ENCODE data around the gene METTL24. TPM values are rescaled to one million over a fixed set of nuclear protein-coding genes. Genes with fewer than 3 reads are reported as not detected.

Gene METTL24
- total and polyA plus RNA-seq, 2 of the 13 experiments (the other 11 are each of a cell fraction or from before 2014, with no cell fraction given), result not detected

DNA sequence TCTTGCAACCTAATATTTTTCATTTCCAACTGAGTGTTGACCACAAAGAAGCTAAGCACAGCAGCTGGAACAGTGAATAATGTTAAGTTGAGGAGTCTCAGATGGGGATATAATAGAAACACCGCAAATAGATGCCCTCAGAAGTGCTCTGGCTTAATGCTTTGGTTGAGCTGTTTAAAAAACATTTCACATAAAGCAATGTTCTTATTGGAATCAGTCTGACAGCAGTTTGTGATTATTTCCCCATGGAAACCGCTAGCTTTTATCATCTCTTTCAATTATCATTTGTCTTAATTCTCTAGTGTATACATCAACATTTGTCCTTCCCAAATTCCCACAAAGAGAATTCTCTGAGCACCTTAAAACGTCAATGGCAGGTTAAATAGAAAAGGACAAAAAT, 30.8 kb downstream of the METTL24 start (continued):
- TF ChIP-seq ZMYM4 (CRISPR knock-in tag; IDR thresholded peaks at IDR 0.05), result no peak

- in situ Hi-C loops (cut with HindIII; ENCODE audit: extremely low pct_ligation_motif_present, low pct_unique_long_range_greater_than_20kb) (no loop called here), intact Hi-C loops (cut with micrococcal nuclease; ENCODE audit: unreplicated experiment) (loop anchor here (5.0 kb wide), 1 partner anchor 149 kb away; the partner anchor contains the start of gene WASF1)
- Histone ChIP-seq H3K4me2 (ENCODE audit: low read depth, low read length) (no peak overlapping the region), H3K9ac (ENCODE audit: insufficient read depth, low read depth, low read length) (no peak overlapping the region), H4K20me1 (ENCODE audit: insufficient read depth, low read length) (no peaks in the 10 kb centered on the region), H3K79me2 (ENCODE audit: insufficient read depth, low read length) (no peaks in the 10 kb centered on the region), H3K4me3 (replicated peaks in 1 of 3; ENCODE audit: insufficient read depth in 1 of 3, low read depth in 2 of 3, low read length in 3 of 3) (no peak overlapping the region), H3K27me3 (ENCODE audit: control insufficient read depth in 1 of 2, insufficient read depth in 2 of 2, low read length in 2 of 2) (peaks cover 0 to 17% of the 10 kb centered on the region in 2 experiments; a peak in 2 of 5 replicates), H2AFZ (ENCODE audit: low read length) (no peak overlapping the region), H3K4me1 (ENCODE audit: insufficient read depth, low read length) (peaks cover 57% of the 10 kb centered on the region), H3K36me3 (replicated peaks in 1 of 2; ENCODE audit: control insufficient read depth in 1 of 2, insufficient read depth in 2 of 2, low read length in 2 of 2) (no peaks in the 10 kb centered on the region), H3K27ac (ENCODE audit: extremely low read length, insufficient read depth, low read length) (no peak overlapping the region), H3K9me3 (ENCODE audit: low read length) (no peaks in the 10 kb centered on the region)
- WGBS (ENCODE audit: low lambda C conversion rate), result 15% methylated on average over 1 of the region's 2 CpGs
- DNase-seq (ENCODE audit: low spot score), result no peak
- POLR2A ChIA-PET, result no interaction called here
- no peak for ATAC-seq
- CTCF ChIA-PET (ENCODE audit: low intra/inter-chr PET ratio, low total read pairs), result no interaction called here
- FAIRE-seq, result no peak
- TF ChIP-seq TOPORS (CRISPR knock-in tag; IDR thresholded peaks at IDR 0.05) (no peak), KLF11 (CRISPR knock-in tag; IDR thresholded peaks at IDR 0.05) (no peak), CREM (IDR thresholded peaks at IDR 0.05) (no peak), CREM (CRISPR knock-in tag; IDR thresholded peaks at IDR 0.05) (no peak), ZNF17 (CRISPR knock-in tag; IDR thresholded peaks at IDR 0.05) (no peak), ZNF749 (CRISPR knock-in tag; IDR thresholded peaks at IDR 0.05; ENCODE audit: borderline replicate concordance) (no peak), JUN (CRISPR knock-in tag; IDR thresholded peaks at IDR 0.05) (no peak)
- no TSS peak for BruUV-seq (replicated peaks)
Measured at GRCh38 chr6:110326609-110327008, 31.5 kb downstream of the METTL24 start.

- ChIA-PET CTCF (ENCODE audit: low intra/inter-chr PET ratio, low total read pairs) (no interaction called here), POLR2A (no interaction called here)
- ATAC-seq (no peak), FAIRE-seq (no peak), DNase-seq (ENCODE audit: low spot score) (no peak)
- WGBS (ENCODE audit: low lambda C conversion rate), result 84% methylated on average over 3 of the region's 3 CpGs
- BruUV-seq (replicated peaks), result no TSS peak
- H2AFZ ChIP-seq (ENCODE audit: low read length), result no peak overlapping the region
- H3K4me3 ChIP-seq (replicated peaks in 1 of 3; ENCODE audit: insufficient read depth in 1 of 3, low read depth in 2 of 3, low read length in 3 of 3), result no peak overlapping the region
- H3K4me2 ChIP-seq (ENCODE audit: low read depth, low read length), result no peak overlapping the region
- peaks cover 0 to 18% of the 10 kb centered on the region in 2 experiments; a peak in 2 of 5 replicates for H3K27me3 ChIP-seq (ENCODE audit: control insufficient read depth in 1 of 2, insufficient read depth in 2 of 2, low read length in 2 of 2)
- H3K79me2 ChIP-seq (ENCODE audit: insufficient read depth, low read length), result no peaks in the 10 kb centered on the region
- intact Hi-C loops (cut with micrococcal nuclease; ENCODE audit: unreplicated experiment) (loop anchor here (5.0 kb wide), 1 partner anchor 149 kb away; the partner anchor contains the start of gene WASF1), in situ Hi-C loops (cut with HindIII; ENCODE audit: extremely low pct_ligation_motif_present, low pct_unique_long_range_greater_than_20kb) (no loop called here)
- no peak overlapping the region for H3K9ac ChIP-seq (ENCODE audit: insufficient read depth, low read depth, low read length)
- no peaks in the 10 kb centered on the region for H3K9me3 ChIP-seq (ENCODE audit: low read length)
- no peak overlapping the region for H3K27ac ChIP-seq (ENCODE audit: extremely low read length, insufficient read depth, low read length)
- H4K20me1 ChIP-seq (ENCODE audit: insufficient read depth, low read length), result no peaks in the 10 kb centered on the region
- no peaks in the 10 kb centered on the region for H3K36me3 ChIP-seq (replicated peaks in 1 of 2; ENCODE audit: control insufficient read depth in 1 of 2, insufficient read depth in 2 of 2, low read length in 2 of 2)
- H3K4me1 ChIP-seq (ENCODE audit: insufficient read depth, low read length), result peaks cover 51% of the 10 kb centered on the region
- TF ChIP-seq ZNF382 (CRISPR knock-in tag; IDR thresholded peaks at IDR 0.05; ENCODE audit: borderline replicate concordance), result no peak
- no peak for TF ChIP-seq ZNF546 (CRISPR knock-in tag; conservative IDR thresholded peaks at IDR 0.05)
- no peak for TF ChIP-seq POLR2AphosphoS2 (IDR thresholded peaks at IDR 0.05; ENCODE audit: low read depth, low read length)
- TF ChIP-seq, protein P1, sequence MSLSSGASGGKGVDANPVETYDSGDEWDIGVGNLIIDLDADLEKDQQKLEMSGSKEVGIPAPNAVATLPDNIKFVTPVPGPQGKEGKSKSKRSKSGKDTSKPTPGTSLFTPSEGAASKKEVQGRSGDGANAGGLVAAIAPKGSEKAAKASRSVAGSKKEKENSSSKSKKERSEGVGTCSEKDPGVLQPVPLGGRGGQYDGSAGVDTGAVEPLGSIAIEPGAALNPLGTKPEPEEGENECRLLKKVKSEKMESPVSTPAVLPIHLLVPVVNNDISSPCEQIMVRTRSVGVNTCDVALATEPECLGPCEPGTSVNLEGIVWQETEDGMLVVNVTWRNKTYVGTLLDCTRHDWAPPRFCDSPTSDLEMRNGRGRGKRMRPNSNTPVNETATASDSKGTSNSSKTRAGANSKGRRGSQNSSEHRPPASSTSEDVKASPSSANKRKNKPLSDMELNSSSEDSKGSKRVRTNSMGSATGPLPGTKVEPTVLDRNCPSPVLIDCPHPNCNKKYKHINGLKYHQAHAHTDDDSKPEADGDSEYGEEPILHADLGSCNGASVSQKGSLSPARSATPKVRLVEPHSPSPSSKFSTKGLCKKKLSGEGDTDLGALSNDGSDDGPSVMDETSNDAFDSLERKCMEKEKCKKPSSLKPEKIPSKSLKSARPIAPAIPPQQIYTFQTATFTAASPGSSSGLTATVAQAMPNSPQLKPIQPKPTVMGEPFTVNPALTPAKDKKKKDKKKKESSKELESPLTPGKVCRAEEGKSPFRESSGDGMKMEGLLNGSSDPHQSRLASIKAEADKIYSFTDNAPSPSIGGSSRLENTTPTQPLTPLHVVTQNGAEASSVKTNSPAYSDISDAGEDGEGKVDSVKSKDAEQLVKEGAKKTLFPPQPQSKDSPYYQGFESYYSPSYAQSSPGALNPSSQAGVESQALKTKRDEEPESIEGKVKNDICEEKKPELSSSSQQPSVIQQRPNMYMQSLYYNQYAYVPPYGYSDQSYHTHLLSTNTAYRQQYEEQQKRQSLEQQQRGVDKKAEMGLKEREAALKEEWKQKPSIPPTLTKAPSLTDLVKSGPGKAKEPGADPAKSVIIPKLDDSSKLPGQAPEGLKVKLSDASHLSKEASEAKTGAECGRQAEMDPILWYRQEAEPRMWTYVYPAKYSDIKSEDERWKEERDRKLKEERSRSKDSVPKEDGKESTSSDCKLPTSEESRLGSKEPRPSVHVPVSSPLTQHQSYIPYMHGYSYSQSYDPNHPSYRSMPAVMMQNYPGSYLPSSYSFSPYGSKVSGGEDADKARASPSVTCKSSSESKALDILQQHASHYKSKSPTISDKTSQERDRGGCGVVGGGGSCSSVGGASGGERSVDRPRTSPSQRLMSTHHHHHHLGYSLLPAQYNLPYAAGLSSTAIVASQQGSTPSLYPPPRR (CRISPR knock-in tag; IDR thresholded peaks at IDR 0.05; ENCODE audit: borderline replicate concordance), result no peak
Measured at GRCh38 chr6:110326057-110326456, 32.1 kb downstream of the METTL24 start.

All from HepG2 (cell line).